GM21825 (cell line): ENCODE measurements around the gene PACS2.
"Not testable (repeated sequence)": the region's sequence is repeated elsewhere in the genome, so short reads cannot be mapped to it uniquely, and the experiment has no call there.

Source experiments
- ATAC-seq: cut with Tn5 transposase; IDR thresholded peaks from one replicate; pipeline ENCODE4 v1.9.1; 2021; ENCODE audit warnings: mild to moderate bottlenecking, moderate library complexity; ENCODE audit not compliant: unreplicated experiment

The PACS2 gene

GRCh38 chr14:105314287-105315200 lies at the start of gene PACS2:
TSS of gene PACS2 (plus strand) at chr14:105314748. CDS start at chr14:105314919, 171 bp downstream.
- peak; percentile 61 for ATAC-seq

- no peak for ATAC-seq
Measured at GRCh38 chr14:105267820-105268548, 46.6 kb upstream of the PACS2 start.

GRCh38 chr14:105268736-105269354 lies 45.7 kb upstream of the PACS2 start:
- no peak for ATAC-seq

- ATAC-seq, result no peak
Measured at GRCh38 chr14:105269405-105269804, 45.1 kb upstream of the PACS2 start.

- ATAC-seq, result no peak
Measured at GRCh38 chr14:105271224-105271890, 43.2 kb upstream of the PACS2 start.

GRCh38 chr14:105272623-105273022 lies 41.9 kb upstream of the PACS2 start:
- no peak for ATAC-seq

- no peak for ATAC-seq
Measured at GRCh38 chr14:105273062-105273461, 41.5 kb upstream of the PACS2 start.

GRCh38 chr14:105274637-105275036 lies 39.9 kb upstream of the PACS2 start:
- no peak for ATAC-seq

- no peak for ATAC-seq
Measured at GRCh38 chr14:105275267-105275946, 39.1 kb upstream of the PACS2 start.

- ATAC-seq, result not testable (repeated sequence)
Measured at GRCh38 chr14:105277448-105277847, 37.1 kb upstream of the PACS2 start.

- ATAC-seq, result no peak
Measured at GRCh38 chr14:105279642-105280361, 34.7 kb upstream of the PACS2 start.

GRCh38 chr14:105280525-105280924 lies 34.0 kb upstream of the PACS2 start:
- no peak for ATAC-seq

GRCh38 chr14:105281371-105282097 lies 33.0 kb upstream of the PACS2 start:
- no peak for ATAC-seq

- no peak for ATAC-seq
Measured at GRCh38 chr14:105282098-105282725, 32.3 kb upstream of the PACS2 start.

GRCh38 chr14:105283028-105283427 lies 31.5 kb upstream of the PACS2 start:
- no peak for ATAC-seq

- ATAC-seq, result no peak
Measured at GRCh38 chr14:105283899-105284298, 30.6 kb upstream of the PACS2 start.

- ATAC-seq, result no peak
Measured at GRCh38 chr14:105285174-105285573, 29.4 kb upstream of the PACS2 start.

GRCh38 chr14:105286759-105287144 lies 27.8 kb upstream of the PACS2 start:
- no peak for ATAC-seq
